ENCODE measurements around the gene IL20.

The IL20 gene

DNA sequence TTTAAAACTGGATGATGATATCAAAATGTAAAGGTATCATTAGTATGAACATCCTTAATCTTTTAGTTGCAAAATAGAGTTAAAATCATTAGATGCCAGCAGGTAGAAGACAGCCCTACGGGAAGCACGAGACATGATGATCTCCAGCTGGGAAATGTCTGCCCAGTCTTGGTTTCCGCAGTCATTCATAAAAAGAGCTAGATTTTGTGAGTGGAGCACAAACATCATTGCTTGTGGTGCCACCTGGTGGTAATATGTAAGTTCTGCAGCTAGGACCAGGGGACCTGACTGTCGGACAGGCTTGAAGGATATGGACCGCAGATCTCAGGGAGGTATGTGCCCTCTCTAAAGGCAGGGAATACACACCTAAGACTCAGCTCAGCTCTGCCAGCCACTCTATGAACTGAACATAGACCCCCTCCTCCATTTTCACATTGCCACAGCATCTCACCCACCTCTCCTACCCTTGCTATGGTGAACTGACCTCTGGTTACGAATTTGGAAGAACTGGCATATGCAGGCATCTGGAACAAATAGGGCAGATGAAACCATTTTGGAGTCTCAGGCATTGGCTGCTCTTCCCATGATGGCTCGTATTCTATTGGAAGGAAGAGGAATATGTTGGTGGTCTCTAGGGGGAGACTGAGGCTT, 47.1 kb downstream of the IL20 start (continued):
- TF ChIP-seq ZNF521 (tag by site-specific recombination; IDR thresholded peaks at IDR 0.05): no peak
- TF ChIP-seq ZNF366 (tag by site-specific recombination; conservative IDR thresholded peaks at IDR 0.05): no peak
- no peak for TF ChIP-seq ZNF311 (tag by site-specific recombination; IDR thresholded peaks at IDR 0.05; ENCODE audit: borderline replicate concordance)
- peak; percentile 98 for TF ChIP-seq ZNF558 (tag by site-specific recombination; IDR thresholded peaks at IDR 0.05)
- no peak for TF ChIP-seq ZNF776 (tag by site-specific recombination; IDR thresholded peaks at IDR 0.05; ENCODE audit: borderline replicate concordance)
- no peak for TF ChIP-seq GLIS1 (tag by site-specific recombination; IDR thresholded peaks at IDR 0.05)
- no peak for TF ChIP-seq PRDM1 (tag by site-specific recombination; IDR thresholded peaks at IDR 0.05)
- TF ChIP-seq KLF1 (tag by site-specific recombination; IDR thresholded peaks at IDR 0.05): no peak
- TF ChIP-seq ZFP37 (tag by site-specific recombination; IDR thresholded peaks at IDR 0.05): no peak
- TF ChIP-seq ZNF23 (tag by site-specific recombination; IDR thresholded peaks at IDR 0.05; ENCODE audit: borderline replicate concordance): no peak
- no peak for TF ChIP-seq ZNF560 (tag by site-specific recombination; IDR thresholded peaks at IDR 0.05; ENCODE audit: borderline replicate concordance)
- TF ChIP-seq ZBTB8A (tag by site-specific recombination; IDR thresholded peaks at IDR 0.05): no peak
- no peak for TF ChIP-seq ZNF239 (tag by site-specific recombination; IDR thresholded peaks at IDR 0.05)
- no peak for TF ChIP-seq ZNF548 (tag by site-specific recombination; IDR thresholded peaks at IDR 0.05)
- TF ChIP-seq ZNF155 (tag by site-specific recombination; IDR thresholded peaks at IDR 0.05): no peak
- TF ChIP-seq, protein P1, sequence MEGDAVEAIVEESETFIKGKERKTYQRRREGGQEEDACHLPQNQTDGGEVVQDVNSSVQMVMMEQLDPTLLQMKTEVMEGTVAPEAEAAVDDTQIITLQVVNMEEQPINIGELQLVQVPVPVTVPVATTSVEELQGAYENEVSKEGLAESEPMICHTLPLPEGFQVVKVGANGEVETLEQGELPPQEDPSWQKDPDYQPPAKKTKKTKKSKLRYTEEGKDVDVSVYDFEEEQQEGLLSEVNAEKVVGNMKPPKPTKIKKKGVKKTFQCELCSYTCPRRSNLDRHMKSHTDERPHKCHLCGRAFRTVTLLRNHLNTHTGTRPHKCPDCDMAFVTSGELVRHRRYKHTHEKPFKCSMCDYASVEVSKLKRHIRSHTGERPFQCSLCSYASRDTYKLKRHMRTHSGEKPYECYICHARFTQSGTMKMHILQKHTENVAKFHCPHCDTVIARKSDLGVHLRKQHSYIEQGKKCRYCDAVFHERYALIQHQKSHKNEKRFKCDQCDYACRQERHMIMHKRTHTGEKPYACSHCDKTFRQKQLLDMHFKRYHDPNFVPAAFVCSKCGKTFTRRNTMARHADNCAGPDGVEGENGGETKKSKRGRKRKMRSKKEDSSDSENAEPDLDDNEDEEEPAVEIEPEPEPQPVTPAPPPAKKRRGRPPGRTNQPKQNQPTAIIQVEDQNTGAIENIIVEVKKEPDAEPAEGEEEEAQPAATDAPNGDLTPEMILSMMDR (tag by site-specific recombination; IDR thresholded peaks at IDR 0.05): peak; percentile 56
- TF ChIP-seq, protein P2, sequence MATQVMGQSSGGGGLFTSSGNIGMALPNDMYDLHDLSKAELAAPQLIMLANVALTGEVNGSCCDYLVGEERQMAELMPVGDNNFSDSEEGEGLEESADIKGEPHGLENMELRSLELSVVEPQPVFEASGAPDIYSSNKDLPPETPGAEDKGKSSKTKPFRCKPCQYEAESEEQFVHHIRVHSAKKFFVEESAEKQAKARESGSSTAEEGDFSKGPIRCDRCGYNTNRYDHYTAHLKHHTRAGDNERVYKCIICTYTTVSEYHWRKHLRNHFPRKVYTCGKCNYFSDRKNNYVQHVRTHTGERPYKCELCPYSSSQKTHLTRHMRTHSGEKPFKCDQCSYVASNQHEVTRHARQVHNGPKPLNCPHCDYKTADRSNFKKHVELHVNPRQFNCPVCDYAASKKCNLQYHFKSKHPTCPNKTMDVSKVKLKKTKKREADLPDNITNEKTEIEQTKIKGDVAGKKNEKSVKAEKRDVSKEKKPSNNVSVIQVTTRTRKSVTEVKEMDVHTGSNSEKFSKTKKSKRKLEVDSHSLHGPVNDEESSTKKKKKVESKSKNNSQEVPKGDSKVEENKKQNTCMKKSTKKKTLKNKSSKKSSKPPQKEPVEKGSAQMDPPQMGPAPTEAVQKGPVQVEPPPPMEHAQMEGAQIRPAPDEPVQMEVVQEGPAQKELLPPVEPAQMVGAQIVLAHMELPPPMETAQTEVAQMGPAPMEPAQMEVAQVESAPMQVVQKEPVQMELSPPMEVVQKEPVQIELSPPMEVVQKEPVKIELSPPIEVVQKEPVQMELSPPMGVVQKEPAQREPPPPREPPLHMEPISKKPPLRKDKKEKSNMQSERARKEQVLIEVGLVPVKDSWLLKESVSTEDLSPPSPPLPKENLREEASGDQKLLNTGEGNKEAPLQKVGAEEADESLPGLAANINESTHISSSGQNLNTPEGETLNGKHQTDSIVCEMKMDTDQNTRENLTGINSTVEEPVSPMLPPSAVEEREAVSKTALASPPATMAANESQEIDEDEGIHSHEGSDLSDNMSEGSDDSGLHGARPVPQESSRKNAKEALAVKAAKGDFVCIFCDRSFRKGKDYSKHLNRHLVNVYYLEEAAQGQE (tag by site-specific recombination; IDR thresholded peaks at IDR 0.05): no peak
- TF ChIP-seq SETDB1 (IDR thresholded peaks at IDR 0.05; ENCODE audit: insufficient read length, low read length): no peak
- TF ChIP-seq, protein P3, sequence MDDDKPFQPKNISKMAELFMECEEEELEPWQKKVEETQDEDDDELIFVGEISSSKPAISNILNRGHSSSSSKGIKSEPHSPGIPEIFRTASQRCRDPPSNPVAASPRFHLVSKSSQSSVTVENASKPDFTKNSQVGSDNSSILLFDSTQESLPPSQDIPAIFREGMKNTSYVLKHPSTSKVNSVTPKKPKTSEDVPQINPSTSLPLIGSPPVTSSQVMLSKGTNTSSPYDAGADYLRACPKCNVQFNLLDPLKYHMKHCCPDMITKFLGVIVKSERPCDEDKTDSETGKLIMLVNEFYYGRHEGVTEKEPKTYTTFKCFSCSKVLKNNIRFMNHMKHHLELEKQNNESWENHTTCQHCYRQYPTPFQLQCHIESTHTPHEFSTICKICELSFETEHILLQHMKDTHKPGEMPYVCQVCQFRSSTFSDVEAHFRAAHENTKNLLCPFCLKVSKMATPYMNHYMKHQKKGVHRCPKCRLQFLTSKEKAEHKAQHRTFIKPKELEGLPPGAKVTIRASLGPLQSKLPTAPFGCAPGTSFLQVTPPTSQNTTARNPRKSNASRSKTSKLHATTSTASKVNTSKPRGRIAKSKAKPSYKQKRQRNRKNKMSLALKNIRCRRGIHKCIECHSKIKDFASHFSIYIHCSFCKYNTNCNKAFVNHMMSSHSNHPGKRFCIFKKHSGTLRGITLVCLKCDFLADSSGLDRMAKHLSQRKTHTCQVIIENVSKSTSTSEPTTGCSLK (tag by site-specific recombination; IDR thresholded peaks at IDR 0.05): no peak
- TF ChIP-seq ZSCAN30 (tag by site-specific recombination; IDR thresholded peaks at IDR 0.05): no peak
- TF ChIP-seq ZNF146 (tag by site-specific recombination; IDR thresholded peaks at IDR 0.05): no peak
- no peak for TF ChIP-seq ZNF837 (tag by site-specific recombination; IDR thresholded peaks at IDR 0.05)
- TF ChIP-seq, protein P4, sequence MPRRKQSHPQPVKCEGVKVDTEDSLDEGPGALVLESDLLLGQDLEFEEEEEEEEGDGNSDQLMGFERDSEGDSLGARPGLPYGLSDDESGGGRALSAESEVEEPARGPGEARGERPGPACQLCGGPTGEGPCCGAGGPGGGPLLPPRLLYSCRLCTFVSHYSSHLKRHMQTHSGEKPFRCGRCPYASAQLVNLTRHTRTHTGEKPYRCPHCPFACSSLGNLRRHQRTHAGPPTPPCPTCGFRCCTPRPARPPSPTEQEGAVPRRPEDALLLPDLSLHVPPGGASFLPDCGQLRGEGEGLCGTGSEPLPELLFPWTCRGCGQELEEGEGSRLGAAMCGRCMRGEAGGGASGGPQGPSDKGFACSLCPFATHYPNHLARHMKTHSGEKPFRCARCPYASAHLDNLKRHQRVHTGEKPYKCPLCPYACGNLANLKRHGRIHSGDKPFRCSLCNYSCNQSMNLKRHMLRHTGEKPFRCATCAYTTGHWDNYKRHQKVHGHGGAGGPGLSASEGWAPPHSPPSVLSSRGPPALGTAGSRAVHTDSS (tag by site-specific recombination; IDR thresholded peaks at IDR 0.05): no peak
- no peak for TF ChIP-seq HOXD13 (CRISPR knock-in tag; IDR thresholded peaks at IDR 0.05; ENCODE audit: borderline replicate concordance)
- TF ChIP-seq MEIS1 (CRISPR knock-in tag; IDR thresholded peaks at IDR 0.05; ENCODE audit: borderline replicate concordance): no peak
- TF ChIP-seq, protein P5, sequence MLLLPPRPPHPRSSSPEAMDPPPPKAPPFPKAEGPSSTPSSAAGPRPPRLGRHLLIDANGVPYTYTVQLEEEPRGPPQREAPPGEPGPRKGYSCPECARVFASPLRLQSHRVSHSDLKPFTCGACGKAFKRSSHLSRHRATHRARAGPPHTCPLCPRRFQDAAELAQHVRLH (tag by site-specific recombination; IDR thresholded peaks at IDR 0.05): no peak
- no peak for TF ChIP-seq GFI1B (tag by site-specific recombination; IDR thresholded peaks at IDR 0.05)
- TF ChIP-seq ZNF510 (tag by site-specific recombination; IDR thresholded peaks at IDR 0.05; ENCODE audit: insufficient replicate concordance): no peak
- no peak for TF ChIP-seq ZNF248 (tag by site-specific recombination; IDR thresholded peaks at IDR 0.05)
- TF ChIP-seq ZIC2 (tag by site-specific recombination; IDR thresholded peaks at IDR 0.05): peak; percentile 88
- no peak for TF ChIP-seq OSR2 (tag by site-specific recombination; IDR thresholded peaks at IDR 0.05)
- no peak for TF ChIP-seq ZNF2 (tag by site-specific recombination; IDR thresholded peaks at IDR 0.05)
- no peak for TF ChIP-seq ZNF266 (tag by site-specific recombination; IDR thresholded peaks at IDR 0.05; ENCODE audit: low read depth)

All from HEK293 (cell line).